ENCODE results near the gene CPSF3.

The CPSF3 gene

DNA sequence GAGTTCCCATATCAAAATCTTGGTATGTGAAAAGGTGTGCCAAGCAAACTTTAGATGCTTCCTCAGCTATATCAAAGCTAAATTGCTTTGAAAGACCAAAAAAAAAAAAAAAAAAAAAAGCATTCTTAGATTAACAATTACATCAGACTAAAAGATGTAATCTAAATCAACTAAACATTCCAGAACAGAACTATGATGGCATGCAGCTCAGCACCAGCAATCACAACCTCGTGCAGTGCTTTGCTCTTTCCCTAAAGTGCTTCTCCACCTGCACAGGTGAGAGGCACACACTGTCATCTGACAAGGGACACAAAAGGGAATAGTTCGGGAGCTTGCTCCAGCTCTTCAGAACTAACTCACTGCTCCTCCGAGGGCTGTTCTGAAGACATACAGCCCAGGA is 94.7 kb downstream of the CPSF3 start:
- DNase-seq (ENCODE audit: low spot score), result no peak

DNA sequence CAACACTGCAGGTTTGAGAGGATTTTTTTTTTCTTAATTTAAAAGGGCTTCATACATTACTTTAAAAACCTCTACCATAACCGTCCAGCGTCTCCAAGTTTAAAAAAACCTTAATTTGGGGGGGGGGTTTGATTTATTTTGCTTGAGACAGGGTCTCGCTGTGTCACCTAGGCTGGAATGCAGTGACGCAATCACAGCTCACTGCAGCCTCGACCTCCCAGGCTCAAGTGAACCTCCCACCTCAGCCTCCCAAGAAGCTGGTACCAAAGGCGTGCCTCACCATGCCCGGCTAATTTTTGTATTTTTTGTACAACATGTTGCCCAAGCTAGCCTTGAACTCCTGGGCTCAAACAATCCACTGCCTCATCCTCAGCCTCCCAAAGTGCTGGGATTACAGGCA is 95.3 kb downstream of the CPSF3 start:
- no peak for DNase-seq (ENCODE audit: low spot score)

- DNase-seq (ENCODE audit: low spot score), result no peak
Observed at GRCh38 chr2:9519250-9519649, 95.8 kb downstream of the CPSF3 start.

All from CD4-positive, alpha-beta T cell treated with Interleukin-15 for 4 hours (primary cell).